Measurements from ENCODE around the gene NAALADL2. TPM values are rescaled to one million over a fixed set of nuclear protein-coding genes. Genes with fewer than 3 reads are reported as not detected.

NAALADL2 gene
- total and polyA plus RNA-seq, 2 of the 13 experiments (the other 11 are each of a cell fraction or from before 2014, with no cell fraction given), result 0.08 TPM; not detected in 1

DNA sequence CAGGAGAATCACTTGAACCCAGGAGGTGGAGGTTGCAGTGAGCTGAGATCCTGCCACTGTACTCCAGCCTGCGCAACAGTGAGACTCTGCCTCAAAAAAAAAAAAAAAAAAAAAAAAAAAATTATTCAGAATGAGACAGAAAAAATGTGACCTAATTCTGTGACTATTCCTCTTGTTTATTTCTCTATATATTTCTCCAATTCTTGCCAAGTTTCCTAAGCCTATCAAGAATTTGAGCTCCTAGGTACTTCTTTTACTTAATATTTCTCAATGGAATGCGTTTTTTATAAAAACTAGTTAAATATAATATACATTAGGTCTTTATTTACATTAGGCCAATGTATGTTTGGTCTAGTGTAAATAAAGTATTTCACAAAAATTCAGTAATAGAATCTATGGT, 86.8 kb downstream of the NAALADL2 start:
- Histone ChIP-seq H3K4me3 (replicated peaks in 1 of 3; ENCODE audit: insufficient read depth in 1 of 3, low read depth in 2 of 3, low read length in 3 of 3) (no peak overlapping the region), H3K79me2 (ENCODE audit: insufficient read depth, low read length) (no peaks in the 10 kb centered on the region), H3K4me1 (ENCODE audit: insufficient read depth, low read length) (no peaks in the 10 kb centered on the region), H4K20me1 (ENCODE audit: insufficient read depth, low read length) (no peaks in the 10 kb centered on the region), H3K4me2 (ENCODE audit: low read depth, low read length) (no peak overlapping the region), H3K9ac (ENCODE audit: insufficient read depth, low read depth, low read length) (no peak overlapping the region), H2AFZ (ENCODE audit: low read length) (no peak overlapping the region), H3K9me3 (ENCODE audit: low read length) (peaks cover 4% of the 10 kb centered on the region; the same call in 1 of the 2 replicates), H3K27ac (ENCODE audit: extremely low read length, insufficient read depth, low read length) (no peak overlapping the region), H3K27me3 (ENCODE audit: control insufficient read depth in 1 of 2, insufficient read depth in 2 of 2, low read length in 2 of 2) (no peaks in the 10 kb centered on the region), H3K36me3 (replicated peaks in 1 of 2; ENCODE audit: control insufficient read depth in 1 of 2, insufficient read depth in 2 of 2, low read length in 2 of 2) (no peaks in the 10 kb centered on the region)
- TF ChIP-seq MBNL3 (CRISPR knock-in tag; conservative IDR thresholded peaks at IDR 0.05) (no peak), TAF15 (IDR thresholded peaks at IDR 0.05; ENCODE audit: low read depth, low read length, poor library complexity, severe bottlenecking) (no peak)
- TF ChIP-seq, protein P1, sequence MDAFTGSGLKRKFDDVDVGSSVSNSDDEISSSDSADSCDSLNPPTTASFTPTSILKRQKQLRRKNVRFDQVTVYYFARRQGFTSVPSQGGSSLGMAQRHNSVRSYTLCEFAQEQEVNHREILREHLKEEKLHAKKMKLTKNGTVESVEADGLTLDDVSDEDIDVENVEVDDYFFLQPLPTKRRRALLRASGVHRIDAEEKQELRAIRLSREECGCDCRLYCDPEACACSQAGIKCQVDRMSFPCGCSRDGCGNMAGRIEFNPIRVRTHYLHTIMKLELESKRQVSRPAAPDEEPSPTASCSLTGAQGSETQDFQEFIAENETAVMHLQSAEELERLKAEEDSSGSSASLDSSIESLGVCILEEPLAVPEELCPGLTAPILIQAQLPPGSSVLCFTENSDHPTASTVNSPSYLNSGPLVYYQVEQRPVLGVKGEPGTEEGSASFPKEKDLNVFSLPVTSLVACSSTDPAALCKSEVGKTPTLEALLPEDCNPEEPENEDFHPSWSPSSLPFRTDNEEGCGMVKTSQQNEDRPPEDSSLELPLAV (CRISPR knock-in tag; conservative IDR thresholded peaks at IDR 0.05; ENCODE audit: low read depth), result no peak
- 24% methylated on average over 2 of the region's 2 CpGs for WGBS (ENCODE audit: low lambda C conversion rate)
- ChIA-PET CTCF (ENCODE audit: low intra/inter-chr PET ratio, low total read pairs) (no interaction called here), POLR2A (no interaction called here)
- intact Hi-C loops (cut with micrococcal nuclease; ENCODE audit: unreplicated experiment), result no loop called here
- no peak for FAIRE-seq
- in situ Hi-C loops (cut with HindIII; ENCODE audit: extremely low pct_ligation_motif_present, low pct_unique_long_range_greater_than_20kb), result no loop called here
- no TSS peak for BruUV-seq (replicated peaks)
- DNase-seq (ENCODE audit: low spot score), result no peak
- no peak for ATAC-seq

DNA sequence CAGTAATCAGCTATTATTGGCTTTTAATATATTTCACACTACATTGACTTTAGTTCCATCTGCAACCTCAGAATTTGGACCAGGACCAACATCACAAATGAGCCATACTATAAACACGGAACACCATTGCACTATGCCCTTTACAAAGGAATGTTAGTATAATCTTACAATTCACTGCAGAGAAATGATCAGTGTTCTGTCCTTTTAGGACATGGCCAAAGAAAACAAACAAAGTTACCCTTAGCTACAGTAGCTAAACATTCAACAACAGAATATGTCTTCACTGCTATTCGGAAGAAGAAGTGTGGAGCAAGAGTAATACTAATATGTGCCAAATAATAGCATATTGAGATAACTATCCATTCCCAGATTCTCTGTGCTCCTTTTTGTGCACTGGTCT, 90.4 kb downstream of the NAALADL2 start:
- no peaks in the 10 kb centered on the region for H3K9me3 ChIP-seq (ENCODE audit: low read length)
- WGBS (ENCODE audit: low lambda C conversion rate), result 3% methylated on average over 2 of the region's 2 CpGs
- TF ChIP-seq, protein P2, sequence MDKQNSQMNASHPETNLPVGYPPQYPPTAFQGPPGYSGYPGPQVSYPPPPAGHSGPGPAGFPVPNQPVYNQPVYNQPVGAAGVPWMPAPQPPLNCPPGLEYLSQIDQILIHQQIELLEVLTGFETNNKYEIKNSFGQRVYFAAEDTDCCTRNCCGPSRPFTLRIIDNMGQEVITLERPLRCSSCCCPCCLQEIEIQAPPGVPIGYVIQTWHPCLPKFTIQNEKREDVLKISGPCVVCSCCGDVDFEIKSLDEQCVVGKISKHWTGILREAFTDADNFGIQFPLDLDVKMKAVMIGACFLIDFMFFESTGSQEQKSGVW (CRISPR knock-in tag; IDR thresholded peaks at IDR 0.05; ENCODE audit: borderline replicate concordance), result no peak
- TF ChIP-seq FOXK2 (IDR thresholded peaks at IDR 0.05) (no peak), ZBTB7A (CRISPR knock-in tag; IDR thresholded peaks at IDR 0.05) (no peak), ZNF501 (CRISPR knock-in tag; IDR thresholded peaks at IDR 0.05) (no peak)
- no peaks in the 10 kb centered on the region for H3K79me2 ChIP-seq (ENCODE audit: insufficient read depth, low read length)
- in situ Hi-C loops (cut with HindIII; ENCODE audit: extremely low pct_ligation_motif_present, low pct_unique_long_range_greater_than_20kb), result no loop called here
- no peak overlapping the region for H3K9ac ChIP-seq (ENCODE audit: insufficient read depth, low read depth, low read length)
- no peaks in the 10 kb centered on the region for H4K20me1 ChIP-seq (ENCODE audit: insufficient read depth, low read length)
- DNase-seq (ENCODE audit: low spot score) (no peak), FAIRE-seq (no peak), ATAC-seq (no peak)
- H3K27me3 ChIP-seq (ENCODE audit: control insufficient read depth in 1 of 2, insufficient read depth in 2 of 2, low read length in 2 of 2), result no peaks in the 10 kb centered on the region
- intact Hi-C loops (cut with micrococcal nuclease; ENCODE audit: unreplicated experiment), result no loop called here
- H3K36me3 ChIP-seq (replicated peaks in 1 of 2; ENCODE audit: control insufficient read depth in 1 of 2, insufficient read depth in 2 of 2, low read length in 2 of 2), result no peaks in the 10 kb centered on the region
- H3K4me2 ChIP-seq (ENCODE audit: low read depth, low read length), result no peak overlapping the region
- H3K27ac ChIP-seq (ENCODE audit: extremely low read length, insufficient read depth, low read length), result no peak overlapping the region
- BruUV-seq (replicated peaks), result no TSS peak
- H3K4me3 ChIP-seq (replicated peaks in 1 of 3; ENCODE audit: insufficient read depth in 1 of 3, low read depth in 2 of 3, low read length in 3 of 3), result no peak overlapping the region
- no peaks in the 10 kb centered on the region for H3K4me1 ChIP-seq (ENCODE audit: insufficient read depth, low read length)
- POLR2A ChIA-PET, result no interaction called here
- CTCF ChIA-PET (ENCODE audit: low intra/inter-chr PET ratio, low total read pairs), result no interaction called here
- H2AFZ ChIP-seq (ENCODE audit: low read length), result no peak overlapping the region
